ENCODE measurements around the gene PHF21B.
"Not testable (repeated sequence)": the region's sequence is repeated elsewhere in the genome, so short reads cannot be mapped to it uniquely, and the experiment has no call there.

Gene PHF21B

GRCh38 chr22:44931077-44931540 is 78.7 kb downstream of the PHF21B start:
- no peak for DNase-seq

DNA sequence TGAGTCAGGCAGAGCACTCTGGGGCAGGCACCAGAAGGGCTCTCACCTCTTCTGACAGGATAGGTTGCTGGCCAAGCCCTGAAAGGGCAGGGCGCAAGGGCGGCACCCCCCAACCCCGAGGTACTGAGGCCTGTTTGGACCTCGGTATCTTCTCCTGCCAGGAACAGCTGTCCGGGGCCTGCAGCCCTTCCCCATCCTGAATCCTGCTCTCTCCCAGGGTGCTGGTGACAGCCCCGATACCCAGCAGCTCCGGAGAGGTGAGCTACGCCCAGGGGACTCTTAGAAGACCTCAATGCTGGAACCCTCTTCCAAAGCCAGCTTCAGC is 79.1 kb downstream of the PHF21B start:
- no peak for DNase-seq

DNA sequence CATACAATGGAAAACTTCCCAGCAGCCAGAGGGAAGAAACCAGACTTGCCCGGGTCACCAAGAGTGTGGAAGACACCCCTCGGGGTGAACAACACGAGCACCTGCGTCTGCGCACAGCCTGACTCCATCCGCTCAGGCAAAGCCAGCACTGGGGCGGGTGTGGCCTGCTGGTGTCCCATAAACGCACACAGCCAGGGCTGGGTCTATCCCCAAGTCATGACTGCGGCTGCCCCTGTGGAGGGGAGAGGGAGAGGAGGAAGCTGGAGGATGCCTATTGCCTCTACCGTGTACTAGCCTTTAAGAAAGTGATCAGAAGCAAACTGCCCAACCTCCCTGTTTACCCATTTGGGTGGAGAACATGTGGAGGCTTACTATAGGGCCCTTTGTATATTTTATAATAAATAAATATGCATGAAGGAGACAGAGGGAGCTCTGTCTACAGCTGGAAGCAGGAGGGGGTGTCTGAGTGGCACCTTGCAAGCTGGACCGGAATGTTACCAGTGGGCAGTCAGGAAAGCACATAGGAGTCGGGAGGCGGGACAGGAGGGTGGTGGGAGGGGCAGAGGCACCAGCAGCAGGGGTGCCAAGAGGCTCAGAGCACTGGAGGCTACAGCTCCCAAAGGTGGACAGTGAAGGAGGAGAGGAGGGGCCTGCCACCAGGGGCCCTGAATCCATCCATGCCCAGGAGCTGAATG is 79.6 kb downstream of the PHF21B start:
- DNase-seq = no peak

- no peak for DNase-seq
Observed at GRCh38 chr22:44929359-44930015, 80.3 kb downstream of the PHF21B start.

GRCh38 chr22:44928711-44929358 is 81.0 kb downstream of the PHF21B start:
- no peak for DNase-seq

- no peak for DNase-seq
Observed at GRCh38 chr22:44928136-44928463, 81.7 kb downstream of the PHF21B start.

- no peak for DNase-seq
Observed at GRCh38 chr22:44927463-44928135, 82.2 kb downstream of the PHF21B start.

- DNase-seq = no peak
Observed at GRCh38 chr22:44926491-44927415, 83.1 kb downstream of the PHF21B start.

- no peak for DNase-seq
Observed at GRCh38 chr22:44926124-44926475, 83.7 kb downstream of the PHF21B start.

DNA sequence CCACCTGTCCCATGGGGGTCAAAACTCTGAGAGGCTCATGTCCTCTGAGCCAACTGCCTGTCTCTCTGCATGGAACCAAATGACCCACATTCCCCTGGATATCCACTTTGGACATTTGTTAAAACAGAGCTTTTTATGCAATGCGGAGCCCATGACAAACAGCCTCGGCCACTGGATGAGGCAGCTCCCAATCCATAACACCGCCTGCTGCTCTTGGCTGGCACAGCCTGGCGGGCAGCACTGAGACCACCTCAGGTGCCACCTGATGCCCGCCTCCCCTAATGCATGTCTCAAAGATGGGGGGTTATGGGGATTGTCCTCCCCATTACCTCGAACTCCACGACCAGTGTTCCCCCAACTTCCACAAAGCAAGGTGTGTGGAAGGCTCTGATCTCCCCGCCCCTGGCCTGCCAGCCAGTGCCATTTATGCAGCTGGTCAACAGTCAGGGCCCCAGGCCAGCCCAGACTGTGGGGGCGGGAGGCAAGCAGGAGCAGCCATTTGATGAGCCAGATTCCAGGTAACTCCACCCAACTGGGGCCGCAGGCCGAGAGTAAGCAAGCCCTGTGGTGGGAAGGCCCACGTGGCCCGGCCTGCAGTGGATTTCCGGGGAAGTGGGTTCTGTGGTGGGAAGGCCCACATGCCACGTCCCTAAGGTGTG is 84.2 kb downstream of the PHF21B start:
- DNase-seq = no peak

- DNase-seq = no peak
Observed at GRCh38 chr22:44924710-44925109, 85.1 kb downstream of the PHF21B start.

DNA sequence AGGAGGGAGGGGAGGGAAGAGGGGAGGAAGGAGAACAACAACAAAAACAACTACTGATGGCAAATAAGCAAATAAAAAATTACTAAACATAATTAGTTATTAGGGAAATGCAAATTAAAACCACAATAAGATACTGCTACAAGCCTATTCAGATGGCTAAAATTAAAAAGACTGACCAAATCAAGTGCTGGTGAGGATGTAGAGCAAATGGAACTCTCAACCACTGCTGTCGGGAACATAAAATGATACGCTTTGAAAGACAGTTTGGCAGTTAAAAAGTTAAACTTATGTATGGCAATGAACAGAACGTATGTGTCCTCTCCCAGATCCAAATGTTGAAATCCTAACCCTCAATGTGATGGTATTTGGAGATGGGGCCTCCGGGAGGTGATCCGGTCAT is 85.7 kb downstream of the PHF21B start:
- DNase-seq = no peak

DNA sequence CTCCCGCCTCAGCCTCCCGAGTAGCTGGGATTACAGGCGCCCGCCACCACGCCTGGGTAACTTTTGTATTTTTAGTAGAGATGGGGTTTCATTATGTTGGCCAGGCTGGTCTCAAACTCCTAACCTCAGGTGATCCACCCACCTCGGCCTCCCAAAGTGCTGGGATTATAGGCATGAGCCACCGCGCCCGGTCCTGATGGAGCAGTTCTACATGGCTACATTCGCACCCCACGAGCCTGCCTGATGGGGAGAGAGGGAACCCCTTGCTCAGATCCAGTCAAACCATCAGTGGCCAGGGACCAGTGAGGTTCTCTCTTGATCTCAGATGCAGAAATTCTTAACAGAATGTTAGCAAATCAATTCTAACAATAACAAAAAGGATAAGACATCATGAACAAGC is 88.0 kb downstream of the PHF21B start:
- DNase-seq = not testable (repeated sequence)

DNA sequence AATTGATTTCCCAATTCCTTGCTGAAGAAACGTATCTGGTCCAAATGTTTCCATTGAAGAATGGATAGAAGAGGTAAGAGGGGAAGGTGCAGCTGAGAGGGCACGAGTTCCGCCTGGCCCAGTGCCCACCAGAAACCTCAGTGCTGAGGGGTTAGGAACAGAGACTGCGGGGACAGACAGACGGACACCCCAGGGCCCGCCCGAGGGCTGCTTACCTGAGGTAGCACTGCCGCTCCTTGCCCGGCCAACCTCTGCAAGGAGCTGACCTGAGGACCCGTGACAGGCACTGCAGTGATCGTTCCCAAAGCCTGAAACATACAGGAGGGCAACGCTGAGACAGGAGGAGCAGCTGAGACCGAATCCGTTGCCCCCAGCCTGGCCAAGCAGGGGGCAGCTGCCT is 89.6 kb downstream of the PHF21B start:
- DNase-seq = no peak

DNA sequence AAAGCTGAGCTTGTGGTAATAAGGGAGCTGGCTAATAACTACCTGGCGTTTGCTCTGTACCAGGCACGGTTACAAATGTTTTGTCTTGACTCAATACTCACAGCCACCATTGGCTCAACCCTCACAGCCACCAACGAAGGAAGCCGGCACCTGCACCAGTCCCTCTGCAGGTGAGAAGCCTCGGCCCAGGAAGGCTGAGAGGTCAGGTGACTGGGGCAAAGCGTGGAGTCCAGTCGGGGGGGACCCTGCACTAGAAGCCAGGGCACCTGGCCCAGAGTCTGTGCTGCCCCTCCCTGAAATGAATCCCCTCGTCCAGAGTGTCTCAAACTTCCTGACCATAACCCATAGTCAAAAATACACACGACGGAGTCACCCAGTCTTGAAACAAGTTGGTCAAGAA is 90.1 kb downstream of the PHF21B start:
- no peak for DNase-seq

GRCh38 chr22:44918925-44919392 is 90.8 kb downstream of the PHF21B start:
- DNase-seq = no peak

GRCh38 chr22:44918166-44918924 is 91.5 kb downstream of the PHF21B start:
- no peak for DNase-seq

- no peak for DNase-seq
Observed at GRCh38 chr22:44917372-44918165, 92.2 kb downstream of the PHF21B start.

DNA sequence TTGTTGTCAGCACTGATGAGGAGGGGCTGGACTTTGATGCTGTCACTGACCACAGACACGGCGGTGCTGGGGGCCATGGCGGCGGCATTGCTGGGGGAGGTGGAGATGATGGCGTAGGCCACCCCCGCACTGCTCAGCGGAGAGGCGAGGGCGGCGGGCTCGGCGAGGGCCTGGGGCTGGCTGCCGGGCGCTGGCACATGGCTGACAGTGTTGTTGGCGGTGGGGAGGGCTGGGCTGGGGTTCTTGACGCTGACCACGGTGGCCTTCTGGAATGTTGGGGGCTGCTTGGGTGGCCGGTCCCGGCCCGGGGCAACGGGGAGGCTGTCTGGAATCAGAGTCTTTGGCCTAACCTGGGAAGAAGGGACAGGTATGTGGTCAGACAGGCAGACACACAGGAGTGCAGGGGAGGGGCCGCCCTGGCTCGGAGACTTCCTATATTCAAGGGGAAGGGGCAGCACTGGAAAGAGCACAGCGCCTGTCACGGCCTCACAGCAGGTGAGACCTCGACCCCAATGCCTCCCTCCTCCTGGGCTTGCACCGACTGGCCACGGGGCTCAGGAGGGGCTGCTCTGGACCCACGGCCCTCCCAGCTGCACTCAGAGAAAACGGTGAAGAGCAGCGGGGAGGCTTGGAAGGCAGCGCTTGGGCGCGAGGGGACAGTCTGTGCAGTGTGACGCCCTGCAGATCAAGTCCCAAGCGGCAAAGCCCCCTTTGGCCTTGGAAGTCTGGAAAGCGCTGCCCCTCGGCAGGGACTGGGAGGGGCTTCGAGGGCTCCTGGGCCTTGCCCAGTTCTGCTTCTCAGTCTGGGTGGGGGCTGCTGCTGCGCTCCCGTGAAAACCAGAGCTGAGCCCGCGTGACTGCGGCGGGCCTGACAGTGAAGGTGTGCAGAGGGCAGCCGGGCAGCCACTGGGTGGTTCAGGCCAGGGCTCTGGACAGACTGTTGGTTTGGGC is 93.2 kb downstream of the PHF21B start:
- DNase-seq = no peak

Data from NCI-H510A (cell line).